Measurements from ENCODE around the gene AIG1.
A peak's percentile ranks its signal among the peaks of the same experiment; 100 is the strongest.

The AIG1 gene

DNA sequence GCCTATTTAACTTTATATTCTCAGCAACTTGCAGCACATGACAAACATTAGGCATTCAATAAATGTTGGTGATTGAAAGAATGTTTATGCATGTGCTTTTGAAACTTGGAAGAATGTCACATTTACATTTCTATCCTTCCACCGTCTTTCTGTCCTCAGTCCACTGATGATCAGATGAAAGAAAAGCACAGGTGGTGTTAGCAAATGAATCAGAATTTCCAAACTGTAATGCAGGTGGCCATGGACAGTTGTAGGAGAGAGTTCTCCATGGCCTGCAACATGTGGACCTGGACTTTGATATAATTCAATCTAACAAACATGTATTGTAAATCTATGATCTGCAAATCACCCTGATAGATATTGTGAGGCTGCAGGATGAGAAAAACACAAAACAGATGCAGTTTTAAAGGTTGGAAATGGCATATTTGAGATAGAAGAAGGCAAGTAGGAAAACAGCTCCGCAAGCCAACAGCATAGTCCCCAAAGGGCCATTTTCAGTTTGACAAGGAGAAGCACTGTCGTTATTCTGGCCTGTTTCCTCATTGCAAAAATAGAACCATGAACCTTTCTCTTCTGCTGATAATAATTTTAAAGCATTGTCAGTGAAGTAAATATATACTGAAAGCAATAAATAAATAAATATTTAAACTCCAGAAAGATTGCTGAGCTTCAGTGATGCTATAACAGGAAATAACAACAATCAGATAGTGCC lies 119.4 kb downstream of the AIG1 start:
- H3K27me3 Mint-ChIP-seq, result no peaks in the 10 kb centered on the region

DNA sequence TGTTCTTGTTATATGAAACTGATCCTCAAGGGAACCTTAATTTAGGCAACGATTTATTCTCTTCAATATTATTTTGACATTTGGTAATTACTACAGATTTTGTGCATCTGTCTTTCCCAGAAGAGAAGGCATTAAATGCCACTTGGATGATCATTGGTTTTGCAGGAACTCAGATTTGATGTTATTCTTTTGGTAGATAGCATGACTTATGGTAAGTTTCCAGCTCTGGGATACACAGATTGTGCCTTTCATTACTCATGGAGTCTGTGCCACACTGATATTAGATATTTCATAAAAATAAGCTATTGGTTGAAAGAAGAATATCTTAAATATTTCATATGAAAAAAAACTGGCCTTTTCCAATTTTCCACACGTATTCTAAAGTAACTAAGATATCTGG lies 120.1 kb downstream of the AIG1 start:
- Mint-ChIP-seq H3K4me1 (peaks cover 0 to 2% of the 10 kb centered on the region in 2 donors), H3K9me3 (peaks cover 5 to 10% of the 10 kb centered on the region in 2 donors), H3K4me3 (no peak overlapping the region), H3K27ac (no peak overlapping the region), H3K36me3 (peaks cover 34 to 41% of the 10 kb centered on the region in 2 donors), H3K27me3 (no peaks in the 10 kb centered on the region)
- DNase-seq, result no peak
- ATAC-seq (replicated peaks), result no peak

More for the DNA sequence above, 119.4 kb downstream of the AIG1 start:
- H3K9me3 Mint-ChIP-seq, result peaks cover 11 to 17% of the 10 kb centered on the region in 2 donors
- ATAC-seq (replicated peaks) (no peak), DNase-seq (no peak)
- H3K27ac Mint-ChIP-seq, result no peak overlapping the region
- H3K4me3 Mint-ChIP-seq, result no peak overlapping the region
- H3K36me3 Mint-ChIP-seq, result peaks cover 38 to 43% of the 10 kb centered on the region in 2 donors
- peaks cover 0 to 2% of the 10 kb centered on the region in 2 donors for H3K4me1 Mint-ChIP-seq

DNA sequence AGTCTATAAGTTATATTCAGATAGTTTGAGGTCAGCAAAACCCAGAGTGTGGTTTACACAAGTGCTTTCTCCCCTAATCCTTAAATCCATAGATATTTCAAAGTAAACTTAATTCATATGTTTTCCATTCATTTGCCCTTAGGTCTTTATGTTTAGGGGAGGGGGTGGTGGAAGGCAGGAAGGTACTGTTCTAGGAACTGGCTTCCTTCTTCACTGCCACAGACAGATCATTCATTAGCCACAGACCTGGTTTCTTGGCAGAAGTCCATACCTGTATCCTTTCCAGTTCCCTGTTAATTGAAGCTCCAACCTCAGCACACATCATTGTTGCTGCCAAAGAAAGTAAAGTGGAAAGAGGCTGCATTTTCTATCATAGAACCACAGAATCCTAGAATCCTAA lies 123.0 kb downstream of the AIG1 start:
- ATAC-seq (replicated peaks) (no peak), DNase-seq (no peak)
- Mint-ChIP-seq H3K27me3 (no peaks in the 10 kb centered on the region), H3K9me3 (no peaks in the 10 kb centered on the region), H3K27ac (no peak overlapping the region), H3K36me3 (peaks cover 14 to 30% of the 10 kb centered on the region in 2 donors), H3K4me1 (no peaks in the 10 kb centered on the region), H3K4me3 (no peak overlapping the region)

DNA sequence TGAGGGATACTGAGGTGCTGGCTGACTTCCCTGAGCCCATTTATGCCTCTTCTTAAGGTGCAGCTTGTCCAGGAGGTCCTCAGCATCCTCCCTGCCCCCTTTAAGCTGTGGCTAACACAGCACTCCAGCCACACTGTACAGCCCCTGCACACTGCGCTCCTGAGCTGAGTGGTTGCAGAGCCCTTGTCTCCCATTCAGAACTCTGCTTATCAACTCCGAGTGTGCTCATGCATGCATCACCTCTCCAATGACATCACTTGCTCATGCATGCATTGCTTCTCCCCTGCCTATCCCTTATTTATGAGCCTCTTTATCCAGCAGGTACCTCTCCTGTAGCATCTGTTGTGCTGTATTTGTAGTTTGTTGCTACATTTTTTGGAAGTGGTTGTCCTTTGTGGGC lies 124.6 kb downstream of the AIG1 start:
- ATAC-seq (replicated peaks), result no peak
- Mint-ChIP-seq H3K27me3 (no peaks in the 10 kb centered on the region), H3K36me3 (peaks cover 14 to 28% of the 10 kb centered on the region in 2 donors), H3K4me3 (no peak overlapping the region), H3K9me3 (no peaks in the 10 kb centered on the region), H3K27ac (no peak overlapping the region), H3K4me1 (no peaks in the 10 kb centered on the region)
- no peak for DNase-seq

DNA sequence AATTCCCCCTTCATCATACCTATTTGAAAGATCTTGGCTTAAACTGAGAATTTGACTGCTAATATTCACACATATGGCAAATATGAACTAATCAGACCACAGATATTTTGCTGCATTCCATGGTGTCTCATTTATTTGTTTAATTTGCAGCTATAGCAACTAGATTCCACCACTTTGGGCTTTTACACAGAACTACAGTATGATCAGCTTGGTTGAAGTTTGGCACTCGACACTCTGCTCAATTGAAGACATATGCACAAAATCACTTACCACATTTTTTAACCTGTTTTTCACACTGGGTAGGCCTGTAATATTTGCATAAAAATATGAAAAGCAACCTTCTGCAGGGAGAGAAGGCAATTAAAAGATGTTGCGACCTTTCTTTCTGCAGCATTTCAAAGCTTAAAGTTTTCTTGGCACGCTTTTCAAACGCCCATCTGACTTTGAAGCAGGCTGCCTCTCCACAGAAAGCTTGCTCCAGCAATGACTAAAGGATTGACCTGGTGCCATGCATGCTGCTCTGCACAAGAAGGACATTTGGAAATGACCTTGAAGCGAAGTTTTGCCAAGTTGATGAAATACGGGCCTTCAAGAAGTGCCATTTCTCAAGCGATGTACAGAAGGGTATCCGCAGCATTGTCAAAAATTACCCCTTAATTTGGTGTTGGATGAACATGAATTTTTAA lies 126.7 kb downstream of the AIG1 start:
- H3K4me1 Mint-ChIP-seq, result peaks cover 0 to 6% of the 10 kb centered on the region in 2 donors
- H3K36me3 Mint-ChIP-seq, result peaks cover 18 to 31% of the 10 kb centered on the region in 2 donors
- H3K4me3 Mint-ChIP-seq, result no peak overlapping the region
- no peaks in the 10 kb centered on the region for H3K9me3 Mint-ChIP-seq
- no peak overlapping the region for H3K27ac Mint-ChIP-seq
- no peak for DNase-seq
- no peak for ATAC-seq (replicated peaks)
- no peaks in the 10 kb centered on the region for H3K27me3 Mint-ChIP-seq

DNA sequence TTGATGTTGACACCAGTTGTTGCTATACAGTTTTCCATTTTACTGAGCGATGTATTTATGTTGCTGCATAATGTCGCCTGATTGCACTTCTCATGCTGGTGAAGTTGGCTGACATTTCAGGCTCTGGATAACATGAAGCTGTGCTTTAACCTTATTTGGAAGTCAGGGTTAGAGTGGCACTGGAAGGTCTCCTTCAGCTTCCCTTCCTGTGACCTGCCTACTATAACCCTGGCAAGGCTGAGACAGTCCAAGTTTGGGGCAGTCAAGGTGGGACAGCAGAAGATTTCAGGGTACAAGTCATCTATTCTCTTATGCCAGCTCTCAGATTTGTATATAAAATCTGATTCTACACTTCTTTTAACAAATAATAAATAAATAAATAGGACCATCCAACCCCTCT lies 127.6 kb downstream of the AIG1 start:
- no peak overlapping the region for H3K27ac Mint-ChIP-seq
- peaks cover 14 to 31% of the 10 kb centered on the region in 2 donors for H3K36me3 Mint-ChIP-seq
- no peak overlapping the region for H3K4me3 Mint-ChIP-seq
- H3K9me3 Mint-ChIP-seq, result no peaks in the 10 kb centered on the region
- H3K4me1 Mint-ChIP-seq, result peaks cover 0 to 6% of the 10 kb centered on the region in 2 donors
- ATAC-seq (replicated peaks) (no peak), DNase-seq (no peak)
- no peaks in the 10 kb centered on the region for H3K27me3 Mint-ChIP-seq

DNA sequence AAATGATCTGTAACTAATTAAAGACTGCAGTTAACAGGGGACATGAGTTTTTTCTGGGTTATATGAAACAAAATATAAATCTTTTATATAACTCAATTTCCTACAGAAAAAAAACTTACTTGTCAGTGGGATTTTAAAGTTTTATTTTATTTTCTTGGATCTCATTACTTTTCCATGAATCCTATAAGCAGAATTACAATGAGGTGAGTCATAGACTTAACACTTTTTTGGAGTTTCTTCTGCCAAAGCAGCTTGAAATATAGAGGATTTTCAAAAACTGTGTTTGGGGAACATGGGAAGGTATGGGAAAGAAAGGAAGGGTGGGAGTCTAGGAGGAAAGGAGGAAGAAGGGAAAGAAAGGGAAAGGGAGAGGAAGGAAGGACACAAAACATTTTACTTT lies 130.7 kb downstream of the AIG1 start:
- ATAC-seq (replicated peaks) (no peak), DNase-seq (no peak)
- Mint-ChIP-seq H3K27ac (no peak overlapping the region), H3K36me3 (peaks cover 10 to 31% of the 10 kb centered on the region in 2 donors), H3K4me1 (peaks cover 0 to 6% of the 10 kb centered on the region in 2 donors), H3K27me3 (no peaks in the 10 kb centered on the region), H3K4me3 (no peak overlapping the region), H3K9me3 (no peaks in the 10 kb centered on the region)

DNA sequence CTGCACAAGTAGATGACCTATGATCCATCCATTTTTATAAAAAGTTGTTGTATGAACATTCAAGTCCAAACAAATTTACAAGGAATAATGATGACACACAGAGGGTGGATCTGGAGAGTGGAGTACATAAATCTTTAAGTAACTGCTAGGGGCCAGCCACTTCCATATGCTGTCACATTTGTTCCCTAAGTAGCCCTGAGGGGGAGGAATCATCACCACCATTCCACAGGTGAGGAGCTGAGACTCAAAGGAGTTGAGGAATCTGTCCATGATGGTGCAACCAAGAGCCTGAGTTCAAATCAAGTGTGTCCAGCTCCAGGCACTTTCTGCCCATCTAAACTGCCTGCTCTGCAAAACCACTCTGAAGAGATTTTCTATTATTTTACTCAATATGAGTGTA lies 132.1 kb downstream of the AIG1 start:
- no peaks in the 10 kb centered on the region for H3K27me3 Mint-ChIP-seq
- H3K4me1 Mint-ChIP-seq, result peaks cover 0 to 6% of the 10 kb centered on the region in 2 donors
- ATAC-seq (replicated peaks) (no peak), DNase-seq (no peak)
- H3K27ac Mint-ChIP-seq, result peak overlapping the region; percentile 27
- H3K36me3 Mint-ChIP-seq, result peaks cover 10 to 27% of the 10 kb centered on the region in 2 donors
- H3K9me3 Mint-ChIP-seq, result no peaks in the 10 kb centered on the region
- no peak overlapping the region for H3K4me3 Mint-ChIP-seq

DNA sequence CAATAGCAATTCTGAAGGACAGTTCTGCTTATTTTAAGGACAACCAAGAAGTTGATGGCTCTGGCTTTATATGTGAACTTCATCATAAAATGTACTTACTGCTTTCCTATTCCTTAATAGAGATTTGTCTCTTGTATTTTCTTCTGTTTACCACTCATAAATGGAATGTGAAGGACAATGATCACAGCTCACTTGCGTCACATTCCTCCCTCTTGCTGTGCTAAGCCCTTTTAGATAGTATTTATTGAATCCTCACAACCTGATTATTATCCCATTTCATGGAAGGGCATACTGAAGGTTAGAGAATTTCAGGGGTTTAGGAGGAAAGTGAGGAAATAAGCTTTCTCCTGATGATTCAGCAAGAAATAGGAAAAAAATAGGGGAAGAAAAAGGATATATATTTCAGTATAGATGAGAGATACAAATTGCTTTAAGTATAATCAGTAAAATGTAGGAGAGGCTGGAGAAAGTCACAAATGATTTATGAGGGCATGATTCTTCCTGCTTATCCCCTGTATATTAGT lies 132.9 kb downstream of the AIG1 start:
- Mint-ChIP-seq H3K4me1 (peaks cover 2 to 6% of the 10 kb centered on the region in 2 donors), H3K9me3 (no peaks in the 10 kb centered on the region), H3K27me3 (no peaks in the 10 kb centered on the region), H3K4me3 (no peak overlapping the region), H3K36me3 (peaks cover 10 to 24% of the 10 kb centered on the region in 2 donors), H3K27ac (no peak overlapping the region)
- DNase-seq (no peak), ATAC-seq (replicated peaks) (no peak)

DNA sequence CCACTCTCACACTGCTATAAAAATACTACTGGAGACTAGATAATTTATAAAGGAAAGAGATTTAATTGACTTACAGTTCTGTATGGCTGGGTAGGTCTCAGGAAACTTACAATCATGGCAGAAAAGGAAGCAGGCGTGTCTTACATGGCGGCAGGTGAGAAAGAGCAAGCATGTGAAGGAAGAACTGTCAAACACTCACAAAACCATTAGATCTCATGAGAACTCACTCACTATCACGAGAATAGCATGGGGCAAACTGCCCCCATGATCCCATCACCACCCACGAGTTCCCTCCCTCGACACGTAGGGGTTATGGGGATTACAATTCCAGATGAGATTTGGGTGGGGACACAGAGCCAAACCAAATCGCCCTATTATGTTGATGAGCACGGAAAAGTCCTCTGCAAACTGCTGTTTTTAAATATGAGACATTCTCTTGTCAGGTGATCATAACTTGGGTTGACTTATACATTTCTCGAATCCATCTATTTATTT lies 133.5 kb downstream of the AIG1 start:
- H3K4me1 Mint-ChIP-seq, result peaks cover 3 to 6% of the 10 kb centered on the region in 2 donors
- H3K9me3 Mint-ChIP-seq, result no peaks in the 10 kb centered on the region
- H3K27ac Mint-ChIP-seq, result no peak overlapping the region
- H3K4me3 Mint-ChIP-seq, result no peak overlapping the region
- H3K27me3 Mint-ChIP-seq, result no peaks in the 10 kb centered on the region
- peaks cover 10 to 24% of the 10 kb centered on the region in 2 donors for H3K36me3 Mint-ChIP-seq
- DNase-seq (no peak), ATAC-seq (replicated peaks) (no peak)

DNA sequence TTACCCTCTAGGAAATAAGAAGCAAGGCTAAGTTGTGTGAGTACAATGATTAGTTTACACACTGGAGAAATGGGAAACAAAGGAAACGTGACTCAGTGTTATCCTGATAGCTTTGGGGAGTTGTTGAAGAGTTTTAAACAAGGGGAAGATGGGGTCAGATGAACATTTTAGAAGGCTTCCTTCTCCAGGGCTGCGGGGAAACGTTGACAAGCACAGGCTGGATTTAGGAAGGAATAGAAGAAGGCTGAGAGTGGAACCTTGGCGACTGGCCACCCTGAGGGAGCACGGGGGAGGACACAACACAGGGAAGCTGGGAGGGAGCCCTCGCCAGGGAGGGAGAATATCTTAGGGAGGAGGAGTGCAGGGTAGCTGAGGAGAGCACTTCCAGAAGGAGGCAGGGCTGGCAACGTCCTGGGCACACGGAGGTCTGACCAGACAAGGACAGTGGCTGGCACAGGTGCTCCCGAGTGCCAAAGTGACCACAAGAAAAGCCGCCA lies 134.7 kb downstream of the AIG1 start:
- Mint-ChIP-seq H3K27ac (no peak overlapping the region), H3K9me3 (no peaks in the 10 kb centered on the region), H3K27me3 (no peaks in the 10 kb centered on the region), H3K36me3 (peaks cover 10 to 24% of the 10 kb centered on the region in 2 donors), H3K4me1 (peaks cover 7 to 15% of the 10 kb centered on the region in 2 donors), H3K4me3 (no peak overlapping the region)
- ATAC-seq (replicated peaks) (no peak), DNase-seq (no peak)

DNA sequence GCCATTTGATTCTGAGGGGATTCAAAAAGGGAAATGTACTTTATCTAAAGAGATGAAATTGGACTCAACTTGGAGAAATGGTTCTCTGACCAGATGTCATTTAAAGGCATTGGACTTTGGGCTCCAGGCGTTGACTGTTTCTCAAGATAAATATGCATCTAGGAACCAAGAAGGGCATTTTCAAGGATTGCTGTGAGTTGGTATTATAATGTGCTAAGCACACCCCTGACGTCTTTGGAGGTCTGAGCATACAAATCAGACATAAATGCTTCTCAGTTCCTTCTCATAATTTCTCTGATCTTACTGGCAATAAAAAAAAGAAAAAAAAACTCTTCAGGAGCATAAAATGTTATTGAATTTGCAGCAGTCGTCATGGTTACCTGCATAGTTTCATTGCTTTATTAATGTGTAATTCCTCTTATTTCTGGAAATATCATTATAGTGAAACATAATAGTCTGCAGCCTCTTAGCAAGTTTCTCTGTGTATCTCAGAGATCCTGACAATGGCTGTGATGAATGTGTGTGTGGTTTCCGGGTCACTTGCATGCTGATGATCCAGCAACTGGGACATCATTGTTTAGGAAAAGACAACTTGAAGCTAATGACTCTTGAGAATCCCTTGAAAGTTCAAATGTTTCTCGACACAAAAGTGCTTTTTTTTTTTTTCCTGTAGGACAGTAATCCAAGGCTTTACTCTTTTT lies 136.0 kb downstream of the AIG1 start:
- Mint-ChIP-seq H3K36me3 (peaks cover 6 to 23% of the 10 kb centered on the region in 2 donors), H3K4me3 (no peak overlapping the region), H3K4me1 (peaks cover 8 to 15% of the 10 kb centered on the region in 2 donors), H3K9me3 (no peaks in the 10 kb centered on the region), H3K27ac (no peak overlapping the region), H3K27me3 (no peaks in the 10 kb centered on the region)
- DNase-seq (no peak), ATAC-seq (replicated peaks) (no peak)

DNA sequence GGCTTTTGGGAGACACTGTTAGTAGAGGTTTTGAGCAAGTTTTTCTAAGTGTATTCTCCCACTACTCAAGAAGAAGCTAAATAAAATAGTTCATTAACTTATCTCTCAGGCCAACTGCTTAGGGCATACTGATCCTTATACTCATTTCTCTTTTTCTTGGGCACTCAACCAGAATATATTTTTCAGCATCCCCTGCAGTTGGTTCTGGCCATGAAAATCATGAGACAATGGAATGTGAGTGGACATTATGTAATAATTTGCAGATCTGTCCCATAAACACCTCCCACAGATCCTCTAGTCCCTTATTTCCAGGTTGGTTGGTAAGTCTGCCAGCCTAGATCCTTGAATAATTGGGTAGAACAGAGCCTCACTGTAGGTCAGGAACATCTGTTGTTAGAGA lies 136.7 kb downstream of the AIG1 start:
- DNase-seq (no peak), ATAC-seq (replicated peaks) (no peak)
- Mint-ChIP-seq H3K4me1 (peaks cover 8 to 14% of the 10 kb centered on the region in 2 donors), H3K36me3 (peaks cover 6 to 25% of the 10 kb centered on the region in 2 donors), H3K4me3 (no peak overlapping the region), H3K27me3 (no peaks in the 10 kb centered on the region), H3K27ac (no peak overlapping the region), H3K9me3 (no peaks in the 10 kb centered on the region)

DNA sequence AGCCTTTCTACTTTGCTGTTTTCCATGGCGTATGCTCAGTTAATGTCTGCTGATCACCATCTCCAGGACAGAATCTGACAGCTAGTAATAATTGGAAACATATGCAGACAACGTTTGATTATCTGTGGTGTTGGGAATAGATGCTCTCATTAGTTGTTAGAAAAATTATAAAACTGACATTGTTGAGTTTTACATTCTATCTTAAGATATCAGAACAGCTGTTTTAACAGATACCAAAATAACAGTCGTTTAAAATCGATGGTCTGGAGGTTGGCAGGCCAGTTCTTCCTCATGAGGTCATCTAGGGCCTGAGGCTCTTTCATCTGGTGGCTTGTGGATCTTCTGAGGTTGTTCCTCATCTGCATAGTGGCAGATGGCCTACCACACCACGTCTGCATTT lies 137.6 kb downstream of the AIG1 start:
- DNase-seq (no peak), ATAC-seq (replicated peaks) (no peak)
- peaks cover 8 to 14% of the 10 kb centered on the region in 2 donors for H3K4me1 Mint-ChIP-seq
- no peak overlapping the region for H3K4me3 Mint-ChIP-seq
- peaks cover 6 to 26% of the 10 kb centered on the region in 2 donors for H3K36me3 Mint-ChIP-seq
- no peaks in the 10 kb centered on the region for H3K27me3 Mint-ChIP-seq
- H3K27ac Mint-ChIP-seq, result no peak overlapping the region
- H3K9me3 Mint-ChIP-seq, result no peaks in the 10 kb centered on the region
